NCI-H1048 (cell line): Measurements from ENCODE around the gene MIR17HG.
A peak's percentile ranks its signal among the peaks of the same experiment; 100 is the strongest.
"Not testable (repeated sequence)": the region's sequence is repeated elsewhere in the genome, so short reads cannot be mapped to it uniquely, and the experiment has no call there.

Source experiments
- DNase-seq: peaks from one replicate; lab custom pipeline; 2025; lab: John Stamatoyannopoulos, UW

Gene MIR17HG

GRCh38 chr13:91347996-91348905, 764 bp downstream of the MIR17HG start:
- no peak for DNase-seq

GRCh38 chr13:91348906-91349435, 1.5 kb downstream of the MIR17HG start:
- DNase-seq, result peak; percentile 56

DNA sequence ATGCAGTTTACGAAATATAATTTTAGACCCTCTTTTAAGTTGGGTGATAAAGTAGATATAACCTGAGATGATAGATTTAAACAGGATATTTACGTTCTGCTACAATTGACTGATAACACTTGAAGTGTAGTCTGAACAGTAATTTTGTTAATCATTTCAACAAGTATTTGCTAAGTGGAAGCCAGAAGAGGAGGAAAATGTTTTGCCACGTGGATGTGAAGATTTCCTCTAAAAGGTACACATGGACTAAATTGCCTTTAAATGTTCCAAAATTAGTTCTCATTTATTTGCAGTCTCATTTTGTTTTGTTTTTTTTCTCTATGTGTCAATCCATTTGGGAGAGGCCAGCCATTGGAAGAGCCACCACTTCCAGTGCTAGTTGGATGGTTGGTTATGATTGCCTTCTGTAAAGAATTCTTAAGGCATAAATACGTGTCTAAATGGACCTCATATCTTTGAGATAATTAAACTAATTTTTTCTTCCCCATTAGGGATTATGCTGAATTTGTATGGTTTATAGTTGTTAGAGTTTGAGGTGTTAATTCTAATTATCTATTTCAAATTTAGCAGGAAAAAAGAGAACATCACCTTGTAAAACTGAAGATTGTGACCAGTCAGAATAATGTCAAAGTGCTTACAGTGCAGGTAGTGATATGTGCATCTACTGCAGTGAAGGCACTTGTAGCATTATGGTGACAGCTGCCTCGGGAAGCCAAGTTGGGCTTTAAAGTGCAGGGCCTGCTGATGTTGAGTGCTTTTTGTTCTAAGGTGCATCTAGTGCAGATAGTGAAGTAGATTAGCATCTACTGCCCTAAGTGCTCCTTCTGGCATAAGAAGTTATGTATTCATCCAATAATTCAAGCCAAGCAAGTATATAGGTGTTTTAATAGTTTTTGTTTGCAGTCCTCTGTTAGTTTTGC, 2.8 kb downstream of the MIR17HG start:
- no peak for DNase-seq

GRCh38 chr13:91351123-91351522, 3.6 kb downstream of the MIR17HG start:
- no peak for DNase-seq

GRCh38 chr13:91351980-91352379, 4.5 kb downstream of the MIR17HG start:
- DNase-seq, result no peak

DNA sequence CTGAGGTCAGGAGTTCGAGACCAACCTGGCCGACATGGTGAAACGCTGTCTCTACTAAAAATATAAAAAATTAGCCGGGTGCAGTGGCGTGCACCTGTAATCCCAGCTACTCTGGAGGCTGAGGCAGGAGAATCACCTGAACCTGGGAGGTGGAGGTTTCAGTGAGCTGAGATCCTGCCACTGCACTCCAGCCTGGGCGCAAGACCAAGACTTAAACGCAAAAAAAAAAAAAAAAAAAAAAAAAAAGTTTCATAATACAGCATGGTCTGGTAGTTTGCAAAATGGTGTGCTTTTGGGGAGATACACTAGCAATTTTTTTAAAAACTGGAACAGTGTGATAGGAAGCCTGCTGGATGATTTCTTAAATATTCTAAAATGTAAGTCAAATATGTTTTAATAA, 5.4 kb downstream of the MIR17HG start:
- DNase-seq, result not testable (repeated sequence)

DNA sequence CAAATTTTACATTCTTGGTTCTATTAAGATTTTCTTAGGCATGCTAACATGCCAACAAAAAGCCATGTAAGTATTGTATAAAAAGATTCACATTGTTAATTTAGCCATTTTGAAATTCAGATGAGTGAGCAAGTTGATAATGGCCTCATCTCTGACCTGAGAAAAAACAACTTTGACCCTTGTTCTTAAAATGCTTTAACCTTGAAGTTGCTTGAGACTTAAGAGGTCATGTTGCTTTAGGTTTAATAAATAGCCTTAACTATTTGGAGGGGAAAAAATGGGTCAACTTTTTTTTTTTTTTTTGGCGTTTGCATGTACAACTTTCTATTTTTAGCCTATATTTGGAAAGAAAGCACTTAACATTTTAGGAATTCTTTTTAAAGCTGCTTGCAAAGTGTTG, 6.0 kb downstream of the MIR17HG start:
- no peak for DNase-seq

- DNase-seq, result no peak
Observed at GRCh38 chr13:91355099-91355825, 7.8 kb downstream of the MIR17HG start.

DNA sequence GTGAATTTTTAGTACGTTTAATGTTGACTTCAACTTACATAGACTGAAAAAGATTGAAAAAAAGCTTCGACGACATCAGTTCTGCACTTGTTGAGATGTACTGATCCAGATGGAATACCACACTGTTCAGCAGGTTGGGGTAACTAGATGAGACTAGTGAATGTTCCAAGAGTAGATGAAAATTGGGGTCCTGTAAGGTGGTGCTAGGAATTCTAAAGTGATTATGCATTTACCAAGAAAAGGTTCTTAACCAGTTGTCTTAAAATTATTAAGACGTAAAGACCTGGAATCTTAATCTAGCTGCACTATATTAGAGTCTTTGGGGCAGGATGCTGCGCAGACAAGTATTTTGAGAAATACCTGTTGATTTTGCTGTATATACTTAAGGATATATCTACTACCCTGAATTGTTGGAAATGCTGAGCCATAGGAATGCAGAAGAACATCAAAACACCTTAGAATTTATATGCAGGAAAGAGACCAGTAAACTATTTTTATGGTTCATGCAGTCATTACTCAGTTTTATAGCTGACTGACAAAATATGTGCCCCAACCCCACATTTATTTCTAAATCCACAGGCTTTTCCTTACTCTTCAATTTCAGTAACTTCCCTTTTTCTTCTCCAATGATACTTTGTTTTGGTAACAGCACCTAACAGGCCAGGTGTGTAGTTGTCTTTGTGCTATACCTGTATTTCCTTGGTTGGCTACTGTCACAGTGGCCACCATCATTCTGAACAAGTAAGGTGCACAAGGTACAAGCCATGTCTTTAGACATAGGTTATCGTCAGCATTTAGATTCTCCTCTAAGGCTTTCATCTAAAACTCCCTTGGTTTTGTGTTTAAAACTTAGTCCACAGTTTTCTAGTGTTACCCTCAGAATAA, 8.6 kb downstream of the MIR17HG start:
- no peak for DNase-seq

DNA sequence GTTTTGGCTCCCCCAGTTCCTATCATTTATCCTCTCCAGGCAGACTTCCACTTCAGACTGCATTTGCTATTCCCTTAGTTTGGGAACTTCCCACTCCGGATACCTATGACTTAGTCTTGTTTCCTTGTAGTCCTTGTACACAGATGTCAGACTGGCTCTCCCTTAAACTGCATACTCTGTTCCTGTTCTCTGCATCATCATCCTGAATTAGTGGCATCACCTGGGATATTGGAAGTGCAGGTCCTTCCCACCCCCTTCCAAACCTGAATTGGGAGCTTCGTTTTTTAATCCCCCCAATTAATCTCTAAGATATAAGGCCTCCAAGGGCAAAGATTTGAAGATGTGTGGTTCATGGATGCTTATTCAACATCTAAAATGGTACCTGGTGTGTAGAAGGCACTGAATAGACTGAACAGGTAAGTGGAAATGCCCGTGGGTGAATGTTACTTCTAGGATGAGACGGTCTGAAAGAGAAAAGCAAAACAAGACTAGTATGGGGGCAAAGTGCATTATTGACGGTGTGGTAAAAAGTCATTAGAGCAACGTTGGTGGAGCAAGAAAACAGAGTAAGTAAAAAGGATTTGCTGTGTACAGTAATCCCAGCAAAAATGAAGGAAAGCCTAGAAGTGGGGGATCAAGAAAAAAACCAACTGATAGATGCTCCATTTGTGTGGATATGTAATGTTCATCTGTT, 9.6 kb downstream of the MIR17HG start:
- DNase-seq, result no peak

- no peak for DNase-seq
Observed at GRCh38 chr13:91357613-91358386, 10.3 kb downstream of the MIR17HG start.

DNA sequence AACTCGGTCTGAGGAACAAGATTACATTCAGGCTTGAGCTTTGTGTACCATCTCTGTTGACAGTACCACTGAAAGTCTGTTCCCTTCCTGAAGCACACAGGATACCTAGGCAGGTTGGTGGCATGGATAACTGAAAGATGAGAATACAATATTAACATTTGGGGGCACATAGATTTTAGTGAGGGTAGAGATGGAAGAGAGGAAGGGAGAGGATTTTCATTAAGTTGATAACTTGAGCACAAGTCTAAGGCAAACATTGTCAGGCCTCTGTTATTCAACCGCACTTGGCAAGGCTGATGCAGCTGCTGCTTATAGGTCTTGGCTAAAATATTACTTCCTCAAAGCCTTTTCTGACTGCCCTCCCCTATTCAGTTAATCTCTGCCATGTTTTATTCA, 10.9 kb downstream of the MIR17HG start:
- no peak for DNase-seq

GRCh38 chr13:91359111-91359510, 11.6 kb downstream of the MIR17HG start:
- DNase-seq, result no peak

DNA sequence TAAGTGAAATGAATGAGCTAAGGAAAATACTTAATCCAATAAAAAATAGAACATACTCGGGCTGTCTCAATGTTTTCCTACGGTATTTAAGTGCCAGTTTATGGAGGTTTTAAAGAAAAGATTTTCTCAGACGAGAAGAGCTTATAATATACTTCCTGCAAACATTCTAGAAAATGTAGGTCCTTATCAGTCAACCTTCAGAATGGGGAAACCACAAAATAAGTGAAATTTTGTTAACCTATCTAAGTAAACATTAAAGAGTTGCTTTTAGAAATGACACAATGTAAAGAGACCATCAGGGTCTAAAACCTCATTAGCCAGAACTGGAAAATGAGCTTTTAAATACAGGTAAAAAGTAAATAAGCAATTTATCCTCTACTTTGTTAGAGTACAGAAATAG, 12.1 kb downstream of the MIR17HG start:
- no peak for DNase-seq

DNA sequence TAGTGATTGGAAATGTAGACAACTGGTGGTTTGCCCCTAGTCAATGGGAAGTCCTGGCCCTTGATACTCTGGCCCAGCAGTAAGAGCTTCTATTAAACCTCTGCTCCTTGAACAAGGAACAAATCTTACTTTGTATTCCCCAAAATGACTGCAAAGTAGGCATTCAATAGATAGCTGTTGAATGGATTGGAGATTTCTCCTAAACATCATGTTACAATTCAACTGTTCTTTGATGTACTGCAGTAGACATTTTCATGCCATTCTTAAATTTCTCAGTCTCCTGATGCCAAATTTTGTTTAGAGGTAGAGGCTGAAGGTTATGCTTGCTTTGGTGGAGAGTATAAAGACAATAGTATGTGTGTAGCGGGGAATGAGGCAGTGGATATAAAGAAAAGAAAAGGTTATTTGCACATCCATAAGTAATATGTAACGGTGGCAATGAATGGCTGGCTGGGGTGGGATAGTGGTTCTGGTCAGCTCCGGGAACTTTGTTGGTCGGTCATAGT, 12.8 kb downstream of the MIR17HG start:
- no peak for DNase-seq

DNA sequence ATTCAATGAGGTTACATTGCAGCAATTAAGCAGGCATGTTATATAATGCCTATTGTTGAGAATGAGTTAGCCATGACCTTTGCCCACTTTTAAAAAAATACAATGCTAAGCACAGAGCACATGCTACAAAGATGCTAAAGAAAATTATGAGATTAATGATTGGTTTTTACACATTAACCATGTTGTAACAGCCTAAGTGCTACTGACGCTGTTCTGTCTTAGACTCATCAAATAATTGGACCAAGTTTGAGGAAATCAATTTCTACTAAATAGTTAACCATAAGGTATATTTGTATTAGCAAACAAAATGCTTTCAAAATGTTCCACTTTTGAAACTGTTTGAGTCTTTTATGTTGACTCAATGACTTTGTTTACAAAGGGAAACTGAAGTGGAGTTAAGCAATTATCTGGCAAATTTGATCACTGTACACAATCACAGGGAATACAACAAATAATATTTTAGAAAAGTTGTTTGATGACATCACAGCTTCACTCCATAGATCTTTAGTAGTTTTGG, 14.3 kb downstream of the MIR17HG start:
- no peak for DNase-seq

DNA sequence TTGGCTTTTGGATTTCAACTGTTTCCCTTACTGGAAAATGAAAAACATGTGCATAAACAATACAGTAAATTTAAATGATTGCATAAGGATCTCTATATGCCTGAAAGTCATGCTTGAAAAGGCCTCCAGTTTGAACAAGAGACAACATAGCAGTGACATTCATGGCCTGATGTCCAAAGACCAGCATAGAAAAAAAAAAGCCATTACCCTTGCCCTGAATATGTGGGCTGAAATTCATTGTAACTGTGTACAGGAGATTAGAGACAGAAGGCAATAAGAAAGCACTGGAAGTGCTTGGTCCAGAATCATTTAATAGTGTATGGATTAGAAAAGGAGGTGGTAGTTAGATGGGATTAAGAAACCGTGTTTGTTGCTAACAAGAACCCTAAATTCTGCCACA, 15.4 kb downstream of the MIR17HG start:
- DNase-seq, result no peak

DNA sequence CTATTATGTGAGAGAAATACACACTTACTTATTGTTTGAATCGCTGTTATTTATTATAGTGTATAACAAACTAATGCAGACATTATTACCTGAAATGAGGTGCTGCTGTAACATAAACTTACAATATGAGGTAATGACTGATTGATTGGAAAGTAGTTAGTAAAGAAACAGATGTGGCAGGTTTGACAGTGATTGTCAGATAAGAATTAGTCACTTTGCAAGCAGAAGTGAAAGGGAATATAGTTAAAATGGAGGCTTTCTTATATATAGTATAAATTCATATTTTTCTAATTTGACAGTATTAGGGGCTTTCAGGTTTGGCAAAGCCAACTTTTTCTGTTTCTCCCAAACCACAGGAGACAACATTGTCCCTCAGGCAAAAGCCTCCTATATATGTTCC, 20.6 kb downstream of the MIR17HG start:
- no peak for DNase-seq
